GM12878 (cell line): ENCODE results near the gene PTGIS. TPM values are rescaled to one million over a fixed set of nuclear protein-coding genes. Genes with fewer than 3 reads are reported as not detected.

Experiments
- ATAC-seq: fragments of 200-7000 bp; cut with Tn5 transposase; 3 replicates; pipeline ENCODE4 v1.9.1; 2020; ENCODE audit warnings: mild to moderate bottlenecking, moderate library complexity
- BruUV-seq: library from RNA; stranded (reverse); fragments of 400-500 nt; replicated peaks from 2 replicates; lab custom pipeline; 2021; lab: Mats Ljungman, UMichigan
- CTCF ChIA-PET: fragments of 300-600 bp; sonication (Branson Sonifier 250); formaldehyde crosslinking; extraction: SDS; loops from one replicate; lab custom pipeline; 2021; ENCODE audit warnings: inconsistent platforms; lab: Yijun Ruan, JAX
- POLR2A ChIA-PET: fragments of 350-600 bp; formaldehyde crosslinking; extraction: SDS; loops from one replicate; lab custom pipeline; 2021; ENCODE audit warnings: inconsistent platforms; lab: Charles Lee
- RAD21 ChIA-PET: fragments of 300-600 bp; sonication (Branson Sonifier 250); formaldehyde crosslinking; loops from one replicate; lab custom pipeline; 2023; ENCODE audit warnings: antibody characterized with exemption; ENCODE audit not compliant: unreplicated experiment; lab: Charles Lee
- SMC1A ChIA-PET: fragments of 300-600 bp; sonication (Branson Sonifier 250); formaldehyde crosslinking; loops from one replicate; lab custom pipeline; 2023; ENCODE audit not compliant: unreplicated experiment, uncharacterized antibody; lab: Charles Lee
- DNase-seq: peaks from one replicate; pipeline ENCODE4 v3.0.0-alpha.2; 2011; ENCODE audit warnings: low read depth, low spot score
- FAIRE-seq: peaks from 3 replicates; lab custom pipeline; 2011; peaks lifted over from hg19 to GRCh38; lab: Jason Lieb, UNC
- H2AFZ ChIP-seq: 2 replicates; pipeline ENCODE4 v1.6.0; 2011; ENCODE audit warnings: low read depth, low read length, control low read depth; ENCODE audit not compliant: control insufficient read depth
- H3K27ac ChIP-seq: 2 replicates; pipeline ENCODE4 v1.5.1; 2011; ENCODE audit warnings: control low read depth; ENCODE audit not compliant: control insufficient read depth, insufficient read depth
- H3K27me3 ChIP-seq, 2 experiments: replicated peaks in 1 of 2; 2 replicates each; pipeline versions ENCODE4 v1.6.0 to v1.6.1; 2011; ENCODE audit warnings: low read length in 1 of 2; ENCODE audit not compliant: control insufficient read depth in 2 of 2, insufficient read depth in 2 of 2
- H3K36me3 ChIP-seq, 2 experiments: 2 replicates each; pipeline ENCODE4 v1.5.1; 2011; ENCODE audit warnings: low read length in 1 of 2; ENCODE audit not compliant: control insufficient read depth in 2 of 2, insufficient read depth in 2 of 2
- H3K4me1 ChIP-seq: 2 replicates; pipeline ENCODE4 v1.6.1; 2011; ENCODE audit warnings: mild to moderate bottlenecking, low read length, moderate library complexity, mixed read lengths; ENCODE audit not compliant: control insufficient read depth, insufficient read depth
- H3K4me2 ChIP-seq: 2 replicates; pipeline ENCODE4 v1.6.0; 2011; ENCODE audit warnings: control low read depth; ENCODE audit not compliant: control insufficient read depth, insufficient read depth
- H3K4me3 ChIP-seq: fragments of 200-600 bp; sonication (generic); 2 replicates; pipeline ENCODE4 v1.5.1; 2016
- H3K79me2 ChIP-seq: 2 replicates; pipeline ENCODE4 v1.6.0; 2011; ENCODE audit warnings: low read length; ENCODE audit not compliant: control insufficient read depth, insufficient read depth
- H3K9ac ChIP-seq: 2 replicates; pipeline ENCODE4 v1.8.0; 2011; ENCODE audit warnings: low read length, control low read depth, mixed read lengths; ENCODE audit not compliant: control insufficient read depth, insufficient read depth
- H3K9me3 ChIP-seq: replicated peaks from 3 replicates; pipeline ENCODE4 v1.5.1; 2011; ENCODE audit warnings: mild to moderate bottlenecking, low read length; ENCODE audit not compliant: control insufficient read depth, insufficient read depth
- H4K20me1 ChIP-seq: 2 replicates; pipeline ENCODE4 v1.6.0; 2011; ENCODE audit not compliant: control insufficient read depth, insufficient read depth
- EED ChIP-seq: sonication (generic); IDR thresholded peaks from 2 replicates; pipeline ENCODE4 v1.6.1; 2016; ENCODE audit warnings: antibody characterized with exemption, low read depth
- KAT2A ChIP-seq: conservative IDR thresholded peaks from 2 replicates; pipeline ENCODE4 v1.6.1; 2011; ENCODE audit warnings: low read depth, low read length; ENCODE audit not compliant: control insufficient read depth
- PAX8 ChIP-seq: fragments of 450-650 bp; IDR thresholded peaks from 2 replicates; pipeline ENCODE4 v1.6.1; 2017; ENCODE audit warnings: mild to moderate bottlenecking, moderate library complexity
- PBX3 ChIP-seq: IDR thresholded peaks from 2 replicates; pipeline ENCODE4 v1.6.1; 2011; ENCODE audit warnings: mild to moderate bottlenecking, low read depth, low read length, moderate library complexity; ENCODE audit not compliant: insufficient replicate concordance
- PKNOX1 ChIP-seq: fragments of 450-650 bp; IDR thresholded peaks from 2 replicates; pipeline ENCODE4 v1.6.1; 2016; ENCODE audit warnings: mild to moderate bottlenecking
- POLR2AphosphoS5 ChIP-seq: IDR thresholded peaks from 2 replicates; pipeline ENCODE4 v1.6.1; 2011; ENCODE audit warnings: mild to moderate bottlenecking, low read length, inconsistent platforms
- PRDM15 ChIP-seq: fragments of 450-650 bp; formaldehyde crosslinking; IDR thresholded peaks from 2 replicates; pipeline ENCODE4 v1.4.0; 2020; ENCODE audit warnings: mild to moderate bottlenecking, moderate library complexity
- SPI1 ChIP-seq: IDR thresholded peaks from 2 replicates; pipeline ENCODE4 v1.6.1; 2011; ENCODE audit warnings: low read depth, mild to moderate bottlenecking, low read length, moderate library complexity, borderline replicate concordance; ENCODE audit not compliant: insufficient read depth
- TCF3 ChIP-seq: IDR thresholded peaks from 2 replicates; pipeline ENCODE4 v1.6.1; 2012; ENCODE audit warnings: low read depth, mild to moderate bottlenecking, low read length, borderline replicate concordance; ENCODE audit not compliant: insufficient read depth
- ZBTB4 ChIP-seq: fragments of 450-650 bp; formaldehyde crosslinking; IDR thresholded peaks from 2 replicates; pipeline ENCODE4 v1.4.0; 2022; ENCODE audit warnings: mild to moderate bottlenecking, moderate library complexity
- WGBS: methylation state at CpG from one replicate; pipeline ENCODE4 v1.1.6; 2016; ENCODE audit warnings: low lambda C conversion rate; ENCODE audit not compliant: insufficient replicate concordance, insufficient coverage; ENCODE audit errors: missing lambda C conversion rate; 5-methylcytosine and 5-hydroxymethylcytosine counted together
- in situ Hi-C: fragments of 300-500 bp; cut with MboI; formaldehyde crosslinking; loops from 9 replicates; pipeline ENCODE4 v1.14.3; 2018; ENCODE audit warnings: mixed read lengths
- intact Hi-C: fragments of 100-400 bp; cut with micrococcal nuclease; formaldehyde crosslinking; loops from one replicate; pipeline ENCODE4 v1.14.2; 2022; ENCODE audit not compliant: unreplicated experiment
- polyA plus RNA-seq, 11 experiments: library from polyadenylated mRNA; depleted of rRNA in 4 of 11; unstranded in 6 of 11; stranded (reverse) in 5 of 11; fragments of >200 nt; fragmentation: Nextera tagmentation in 4 of 11; fragmentation: Illumina TruSeq in 1 of 11; extraction: Ambion mirVana in 4 of 11; extraction: Trizol in 1 of 11; gene quantifications; 1 replicate in 1 of 11; 2 replicates in 10 of 11; pipeline versions ENCODE4 v1.2.1 to v1.2.3, GENCODE V29; 2011 to 2016; ENCODE audit warnings: inconsistent platforms in 2 of 11, missing spikeins in 2 of 11, low read depth in 1 of 11
- total RNA-seq, 4 experiments: library from RNA; depleted of rRNA in 3 of 4; stranded (reverse); fragments of >200 nt in 3 of 4; fragmentation: Illumina TruSeq in 1 of 4; extraction: Trizol in 1 of 4; gene quantifications; 2 replicates each; pipeline versions ENCODE4 v1.2.1 to v1.2.3, GENCODE V29; 2013 to 2021

PTGIS gene
- total and polyA plus RNA-seq, 10 of the 15 experiments (the other 5 are each of a cell fraction or from before 2014, with no cell fraction given) = 0.10 TPM; not detected in 9

GRCh38 chr20:49549801-49550551, 18.0 kb downstream of the PTGIS start (continued):
- TF ChIP-seq ZBTB4 (CRISPR knock-in tag) = no peak

- ChIA-PET CTCF (no interaction called here), RAD21 (no interaction called here), SMC1A (interaction anchor here (0.7 to 1.2 kb wide), 3 partner anchors 10 to 225 kb away, joined by 3 to 4 read pairs (median 3); no protein-coding TSS in a partner anchor), POLR2A (no interaction called here)
- no peak for DNase-seq
- BruUV-seq = no TSS peak
- no peak for ATAC-seq
- WGBS = 38% methylated on average over 1 of the region's 1 CpG
- no peaks in the 10 kb centered on the region for H3K4me1 ChIP-seq
- H3K9ac ChIP-seq = no peak overlapping the region
- in situ Hi-C loops (no loop called here), intact Hi-C loops (no loop called here)
- H3K4me3 ChIP-seq = no peak overlapping the region
- no peaks in the 10 kb centered on the region for H3K36me3 ChIP-seq
- H3K27me3 ChIP-seq = no peaks in the 10 kb centered on the region; a peak in 2 of 4 replicates
- peak; percentile 75 for FAIRE-seq
- no peak overlapping the region for H3K4me2 ChIP-seq
- H3K79me2 ChIP-seq = no peaks in the 10 kb centered on the region
- no peak overlapping the region for H3K27ac ChIP-seq
- H3K9me3 ChIP-seq = no peaks in the 10 kb centered on the region; the same call in 2 of the 3 replicates
- no peaks in the 10 kb centered on the region for H4K20me1 ChIP-seq
- H2AFZ ChIP-seq = no peak overlapping the region
- TF ChIP-seq PBX3 (no peak), POLR2AphosphoS5 (no peak), PKNOX1 (no peak), PRDM15 (CRISPR knock-in tag) (no peak), KAT2A (no peak), PAX8 (no peak), EED (no peak), SPI1 (no peak), TCF3 (no peak)
These were observed 19.5 kb downstream of the PTGIS start for GRCh38 chr20:49548371-49548947.
